OCI-LY3 (cell line): Measurements from ENCODE around the gene SYNE1.
"Not testable (repeated sequence)": the region's sequence is repeated elsewhere in the genome, so short reads cannot be mapped to it uniquely, and the experiment has no call there.

ENCODE experiments used
- H2AFZ ChIP-seq: fragments of 200-600, 300-600 bp; shearing (Covaris generic); 2 replicates; pipeline ENCODE4 v1.6.0; 2014; ENCODE audit warnings: antibody characterized with exemption, low read depth, low read length
- H3K27ac ChIP-seq: fragments of 200-600, 300-600 bp; sonication (generic); 2 replicates; pipeline ENCODE4 v1.5.1; 2014; ENCODE audit warnings: mild to moderate bottlenecking, low read length, moderate library complexity, mixed read lengths
- H3K27me3 ChIP-seq: fragments of 200-600, 300-600 bp; sonication (generic); 2 replicates; pipeline ENCODE4 v1.6.1; 2014; ENCODE audit warnings: low read depth, low read length, mixed read lengths
- H3K36me3 ChIP-seq: fragments of 200-600, 300-600 bp; sonication (generic); replicated peaks from 2 replicates; pipeline ENCODE3; 2014; ENCODE audit warnings: low read depth, low read length, mixed read lengths
- H3K4me1 ChIP-seq: fragments of 300-600, 200-600 bp; sonication (generic); 2 replicates; pipeline ENCODE4 v1.6.1; 2014; ENCODE audit warnings: low read length, mixed read lengths
- H3K4me2 ChIP-seq: fragments of 200-600, 300-600 bp; sonication (generic); 2 replicates; pipeline ENCODE4 v1.6.1; 2014; ENCODE audit warnings: low read length, mixed read lengths
- H3K4me3 ChIP-seq: fragments of 300-600, 200-600 bp; sonication (generic); 2 replicates; pipeline ENCODE4 v1.5.1; 2014; ENCODE audit warnings: antibody characterized with exemption, mild to moderate bottlenecking, low read length, moderate library complexity
- H3K79me2 ChIP-seq: fragments of 300-600, 200-600 bp; shearing (Covaris generic); 2 replicates; pipeline ENCODE4 v1.6.1; 2014; ENCODE audit warnings: mild to moderate bottlenecking, low read length, mixed read lengths
- H3K9ac ChIP-seq: fragments of 300-600, 200-600 bp; shearing (Covaris generic); 2 replicates; pipeline ENCODE4 v1.6.0; 2014; ENCODE audit warnings: mild to moderate bottlenecking, low read length, moderate library complexity
- H3K9me3 ChIP-seq: fragments of 200-600, 300-600 bp; shearing (Covaris generic); 2 replicates; pipeline ENCODE4 v1.6.1; 2014; ENCODE audit warnings: low read length, mixed read lengths; ENCODE audit not compliant: insufficient read depth
- H4K20me1 ChIP-seq: fragments of 200-600, 300-600 bp; sonication (generic); 2 replicates; pipeline ENCODE4 v1.6.1; 2016; ENCODE audit warnings: low read length, mixed read lengths; ENCODE audit not compliant: insufficient read depth
- EZH2phosphoT487 ChIP-seq: fragments of 200-600 bp; shearing (Covaris generic); IDR thresholded peaks from 2 replicates; pipeline ENCODE4 v1.6.1; 2018; ENCODE audit warnings: antibody characterized with exemption, mixed run types, low read depth
- TF ChIP-seq, protein P1 (sequence below): fragments of 200-600, 300-600 bp; sonication (generic); IDR thresholded peaks from 2 replicates; pipeline ENCODE4 v1.5.1; 2014; ENCODE audit warnings: antibody characterized with exemption, low read length, low read depth

Gene SYNE1

GRCh38 chr6:152330961-152331360, 306.2 kb downstream of the SYNE1 start:
- no peaks in the 10 kb centered on the region for H3K79me2 ChIP-seq
- H3K4me2 ChIP-seq: no peak overlapping the region
- H3K27me3 ChIP-seq: 0 out of 2 replicates have a peak, but pooled peaks cover 5% of the 10 kb centered on the region
- no peaks in the 10 kb centered on the region for H3K4me1 ChIP-seq
- no peaks in the 10 kb centered on the region for H3K9me3 ChIP-seq
- no peaks in the 10 kb centered on the region for H3K36me3 ChIP-seq
- no peak overlapping the region for H3K27ac ChIP-seq
- TF ChIP-seq, protein P1, sequence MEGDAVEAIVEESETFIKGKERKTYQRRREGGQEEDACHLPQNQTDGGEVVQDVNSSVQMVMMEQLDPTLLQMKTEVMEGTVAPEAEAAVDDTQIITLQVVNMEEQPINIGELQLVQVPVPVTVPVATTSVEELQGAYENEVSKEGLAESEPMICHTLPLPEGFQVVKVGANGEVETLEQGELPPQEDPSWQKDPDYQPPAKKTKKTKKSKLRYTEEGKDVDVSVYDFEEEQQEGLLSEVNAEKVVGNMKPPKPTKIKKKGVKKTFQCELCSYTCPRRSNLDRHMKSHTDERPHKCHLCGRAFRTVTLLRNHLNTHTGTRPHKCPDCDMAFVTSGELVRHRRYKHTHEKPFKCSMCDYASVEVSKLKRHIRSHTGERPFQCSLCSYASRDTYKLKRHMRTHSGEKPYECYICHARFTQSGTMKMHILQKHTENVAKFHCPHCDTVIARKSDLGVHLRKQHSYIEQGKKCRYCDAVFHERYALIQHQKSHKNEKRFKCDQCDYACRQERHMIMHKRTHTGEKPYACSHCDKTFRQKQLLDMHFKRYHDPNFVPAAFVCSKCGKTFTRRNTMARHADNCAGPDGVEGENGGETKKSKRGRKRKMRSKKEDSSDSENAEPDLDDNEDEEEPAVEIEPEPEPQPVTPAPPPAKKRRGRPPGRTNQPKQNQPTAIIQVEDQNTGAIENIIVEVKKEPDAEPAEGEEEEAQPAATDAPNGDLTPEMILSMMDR: no peak
- TF ChIP-seq EZH2phosphoT487: no peak
- no peak overlapping the region for H3K9ac ChIP-seq
- H2AFZ ChIP-seq: no peak overlapping the region
- no peaks in the 10 kb centered on the region for H4K20me1 ChIP-seq
- no peak overlapping the region for H3K4me3 ChIP-seq

GRCh38 chr6:152329638-152330448, 307.3 kb downstream of the SYNE1 start:
- no peak overlapping the region for H3K27ac ChIP-seq
- H3K9me3 ChIP-seq: no peaks in the 10 kb centered on the region
- H3K36me3 ChIP-seq: no peaks in the 10 kb centered on the region
- H3K4me2 ChIP-seq: no peak overlapping the region
- H3K79me2 ChIP-seq: no peaks in the 10 kb centered on the region
- H3K4me3 ChIP-seq: no peak overlapping the region
- TF ChIP-seq, protein P1: no peak
- no peak for TF ChIP-seq EZH2phosphoT487
- H3K27me3 ChIP-seq: 0 out of 2 replicates have a peak, but pooled peaks cover 5% of the 10 kb centered on the region
- H3K4me1 ChIP-seq: no peaks in the 10 kb centered on the region
- no peak overlapping the region for H2AFZ ChIP-seq
- no peaks in the 10 kb centered on the region for H4K20me1 ChIP-seq
- no peak overlapping the region for H3K9ac ChIP-seq

DNA sequence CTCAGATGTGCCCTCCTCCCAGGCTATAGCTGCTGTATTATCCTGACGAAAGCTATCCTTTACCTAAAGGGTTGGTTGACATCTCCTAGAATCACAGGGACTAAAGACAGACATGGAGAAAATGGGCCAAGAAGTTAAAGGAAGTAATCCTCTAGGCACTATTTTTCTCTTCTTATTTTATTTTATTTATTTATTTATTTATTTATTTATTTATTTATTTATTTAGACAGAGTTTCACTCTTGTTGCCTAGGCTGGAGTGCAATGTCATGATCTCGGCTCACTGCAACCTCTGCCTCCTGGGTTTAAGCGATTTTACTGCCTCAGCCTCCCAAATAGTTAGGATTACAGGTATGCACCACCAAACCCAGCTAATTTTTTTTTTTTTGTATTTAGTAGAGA, 309.0 kb downstream of the SYNE1 start:
- H3K9me3 ChIP-seq, H4K20me1 ChIP-seq, H3K27me3 ChIP-seq, H3K36me3 ChIP-seq, H3K4me1 ChIP-seq, H3K79me2 ChIP-seq, H3K9ac ChIP-seq, H3K4me3 ChIP-seq, H3K4me2 ChIP-seq, H3K27ac ChIP-seq, H2AFZ ChIP-seq: not testable (repeated sequence)

DNA sequence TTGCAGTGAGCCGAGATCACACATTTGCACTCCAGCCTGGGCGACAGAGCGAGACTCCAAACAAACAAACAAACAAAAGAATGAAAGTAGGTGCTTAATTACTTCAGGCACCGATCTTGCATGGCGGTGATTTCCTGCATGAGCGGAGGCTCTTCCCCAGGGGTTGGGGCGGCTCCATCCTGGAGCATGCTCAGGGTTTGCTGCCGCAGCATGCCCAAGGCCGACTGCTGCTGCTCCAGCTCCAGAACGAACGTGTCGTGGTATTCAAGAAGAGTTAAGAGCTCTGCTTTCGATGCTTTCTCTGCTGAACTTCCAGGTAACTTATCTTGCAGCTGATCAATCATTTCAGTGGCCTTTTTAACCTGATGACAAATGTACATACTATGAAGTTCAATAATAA, 313.8 kb downstream of the SYNE1 start:
- Histone ChIP-seq H3K27me3 (peaks cover 18% of the 10 kb centered on the region; the same call in 1 of the 2 replicates), H3K79me2 (no peaks in the 10 kb centered on the region), H3K9me3 (no peaks in the 10 kb centered on the region), H3K36me3 (no peaks in the 10 kb centered on the region), H3K27ac (no peak overlapping the region), H4K20me1 (no peaks in the 10 kb centered on the region), H3K9ac (no peak overlapping the region), H3K4me1 (no peaks in the 10 kb centered on the region), H3K4me2 (no peak overlapping the region), H3K4me3 (no peak overlapping the region), H2AFZ (no peak overlapping the region)
- no peak for TF ChIP-seq EZH2phosphoT487
- TF ChIP-seq, protein P1: no peak
